HG03342 (cell line): ENCODE results near the gene SHC1.

Source experiments
- ATAC-seq: cut with Tn5 transposase; IDR thresholded peaks from one replicate; pipeline ENCODE4 v1.9.1; 2021; ENCODE audit warnings: mild to moderate bottlenecking, moderate library complexity; ENCODE audit not compliant: unreplicated experiment

Gene SHC1, protein sequence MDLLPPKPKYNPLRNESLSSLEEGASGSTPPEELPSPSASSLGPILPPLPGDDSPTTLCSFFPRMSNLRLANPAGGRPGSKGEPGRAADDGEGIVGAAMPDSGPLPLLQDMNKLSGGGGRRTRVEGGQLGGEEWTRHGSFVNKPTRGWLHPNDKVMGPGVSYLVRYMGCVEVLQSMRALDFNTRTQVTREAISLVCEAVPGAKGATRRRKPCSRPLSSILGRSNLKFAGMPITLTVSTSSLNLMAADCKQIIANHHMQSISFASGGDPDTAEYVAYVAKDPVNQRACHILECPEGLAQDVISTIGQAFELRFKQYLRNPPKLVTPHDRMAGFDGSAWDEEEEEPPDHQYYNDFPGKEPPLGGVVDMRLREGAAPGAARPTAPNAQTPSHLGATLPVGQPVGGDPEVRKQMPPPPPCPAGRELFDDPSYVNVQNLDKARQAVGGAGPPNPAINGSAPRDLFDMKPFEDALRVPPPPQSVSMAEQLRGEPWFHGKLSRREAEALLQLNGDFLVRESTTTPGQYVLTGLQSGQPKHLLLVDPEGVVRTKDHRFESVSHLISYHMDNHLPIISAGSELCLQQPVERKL

DNA sequence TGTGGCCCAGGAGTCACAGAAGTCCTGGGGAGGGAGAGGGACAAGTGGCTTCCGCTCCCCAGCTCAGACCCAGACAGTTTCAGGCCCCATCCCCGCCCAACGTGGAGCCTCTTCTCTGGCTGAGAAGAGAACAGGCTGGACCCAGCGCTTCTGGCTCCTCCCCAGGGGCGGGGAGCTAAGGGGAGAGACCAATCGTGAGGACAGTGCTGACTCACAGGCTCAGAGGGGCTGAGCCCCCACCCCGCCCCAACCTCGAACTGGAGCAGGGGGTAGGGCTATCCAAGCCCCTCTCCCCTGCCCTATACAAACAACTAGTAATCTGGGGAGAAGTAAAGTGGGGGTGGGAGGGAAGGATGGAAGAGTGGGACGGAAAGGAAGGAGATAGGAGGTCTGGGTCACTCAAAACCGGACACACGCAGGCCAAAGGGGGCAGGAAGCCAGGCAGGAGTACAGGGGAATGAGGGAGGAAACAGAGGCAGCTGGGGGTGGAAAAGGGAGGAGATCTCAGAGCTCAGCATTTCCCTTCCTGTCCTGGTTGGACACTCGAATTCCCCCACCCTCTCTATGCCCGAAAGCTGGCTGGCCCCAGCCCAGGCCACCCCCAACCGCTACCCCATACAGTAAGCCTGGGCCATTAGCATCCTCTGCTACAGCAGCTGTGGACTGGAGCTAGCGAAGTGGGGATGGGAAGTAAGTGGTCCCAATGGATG, at the start of gene SHC1:
Gene SHC1, minus strand, starts transcription at position 117 of the 710 bp plus-strand sequence. CDS start 221 bp downstream, outside the sequence.
- peak; percentile 27 for ATAC-seq

DNA sequence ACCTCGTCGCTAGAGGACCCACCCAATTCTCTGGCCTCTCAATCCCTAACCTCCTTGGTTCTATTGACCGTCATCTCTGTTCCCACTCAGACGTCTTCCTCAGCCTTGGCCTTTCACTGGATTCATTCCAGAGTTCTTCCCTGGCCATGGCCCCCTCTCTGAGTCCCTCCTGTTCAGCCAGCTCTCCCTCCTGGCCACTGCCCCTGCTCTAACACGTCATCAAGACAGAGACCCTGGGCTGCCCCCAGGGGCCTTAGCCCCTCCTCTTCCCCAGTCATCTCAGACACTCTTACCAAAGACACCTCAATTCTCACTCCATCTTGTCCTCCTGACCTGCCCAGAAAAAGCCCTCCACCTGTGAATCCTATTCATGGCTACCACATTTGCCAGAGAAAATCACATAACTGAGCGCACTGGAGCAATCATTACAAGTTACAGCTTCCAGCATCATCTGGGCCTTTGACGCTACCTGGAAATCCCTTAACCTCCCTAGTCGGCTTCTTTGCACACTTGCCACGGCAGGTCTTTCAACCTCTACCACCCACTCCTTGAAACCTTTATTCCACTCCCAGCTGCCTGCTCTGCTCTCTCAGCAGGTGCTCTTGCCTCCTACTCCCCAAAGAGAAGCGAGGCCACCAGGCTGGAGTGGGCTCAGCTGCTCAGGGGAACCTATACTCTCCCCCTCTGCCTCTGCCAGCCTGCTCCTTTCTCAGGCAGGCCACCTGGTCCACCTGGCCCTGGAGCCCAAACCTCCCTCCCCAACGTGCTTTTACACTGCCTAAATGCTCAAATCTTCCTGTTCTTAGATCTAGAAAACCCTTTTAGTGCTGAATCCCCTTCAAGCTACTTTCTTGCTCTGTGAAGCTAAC, 49.1 kb upstream of the SHC1 start:
- no peak for ATAC-seq

DNA sequence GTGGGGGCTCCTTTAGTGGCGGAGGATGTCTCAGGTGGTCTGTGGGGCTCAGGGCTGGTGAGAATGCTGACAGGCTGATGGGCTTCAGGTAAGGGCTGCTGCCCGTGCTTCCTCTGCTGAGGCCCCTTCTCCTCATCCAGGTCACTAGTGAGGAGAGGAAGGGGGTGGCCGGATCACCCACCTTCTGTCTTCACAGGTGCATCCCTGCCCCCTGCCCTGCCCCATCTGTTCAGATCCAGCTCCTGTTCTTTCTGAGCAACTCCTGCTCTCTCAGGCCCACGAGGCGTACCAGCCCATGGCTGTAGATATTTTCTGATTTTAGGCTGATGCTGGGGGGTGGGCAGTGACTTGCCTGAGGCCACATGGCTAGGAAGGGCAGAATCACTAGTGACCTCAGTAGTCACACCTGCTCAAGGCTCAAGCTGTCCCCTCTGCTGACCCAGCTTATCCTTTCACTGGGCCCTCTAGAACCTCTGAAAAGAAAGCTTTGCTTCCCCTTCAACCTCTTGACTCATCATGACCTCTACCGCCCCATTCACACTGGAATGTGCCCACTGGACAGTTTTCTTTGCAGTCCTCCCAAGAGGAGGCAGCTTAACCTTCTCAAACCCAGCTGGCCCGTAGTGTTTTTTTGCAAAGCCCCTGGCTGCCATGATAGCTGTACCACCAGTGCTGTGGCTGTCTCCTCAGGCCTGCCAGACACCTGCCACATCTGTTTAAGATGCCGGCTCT, 48.2 kb upstream of the SHC1 start:
- ATAC-seq, result no peak

DNA sequence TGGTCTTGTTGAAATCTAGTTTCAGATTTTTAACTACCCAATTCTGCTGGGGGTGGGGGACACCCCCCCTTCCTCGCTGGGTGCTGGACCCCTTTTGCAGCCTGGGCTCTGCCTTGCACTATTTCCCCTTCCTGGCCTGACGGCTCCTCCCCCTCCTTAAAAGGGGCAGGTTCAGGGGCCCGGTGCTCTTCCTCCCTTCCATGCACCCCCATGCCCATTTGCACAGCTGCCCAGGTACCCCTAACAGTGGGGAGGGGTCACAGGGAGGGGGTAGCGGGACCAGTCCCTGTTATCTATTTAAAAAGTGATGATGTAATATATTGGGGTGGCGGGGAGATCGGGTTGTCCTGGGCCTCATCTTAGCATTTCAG, 47.4 kb upstream of the SHC1 start:
- peak; percentile 16 for ATAC-seq

DNA sequence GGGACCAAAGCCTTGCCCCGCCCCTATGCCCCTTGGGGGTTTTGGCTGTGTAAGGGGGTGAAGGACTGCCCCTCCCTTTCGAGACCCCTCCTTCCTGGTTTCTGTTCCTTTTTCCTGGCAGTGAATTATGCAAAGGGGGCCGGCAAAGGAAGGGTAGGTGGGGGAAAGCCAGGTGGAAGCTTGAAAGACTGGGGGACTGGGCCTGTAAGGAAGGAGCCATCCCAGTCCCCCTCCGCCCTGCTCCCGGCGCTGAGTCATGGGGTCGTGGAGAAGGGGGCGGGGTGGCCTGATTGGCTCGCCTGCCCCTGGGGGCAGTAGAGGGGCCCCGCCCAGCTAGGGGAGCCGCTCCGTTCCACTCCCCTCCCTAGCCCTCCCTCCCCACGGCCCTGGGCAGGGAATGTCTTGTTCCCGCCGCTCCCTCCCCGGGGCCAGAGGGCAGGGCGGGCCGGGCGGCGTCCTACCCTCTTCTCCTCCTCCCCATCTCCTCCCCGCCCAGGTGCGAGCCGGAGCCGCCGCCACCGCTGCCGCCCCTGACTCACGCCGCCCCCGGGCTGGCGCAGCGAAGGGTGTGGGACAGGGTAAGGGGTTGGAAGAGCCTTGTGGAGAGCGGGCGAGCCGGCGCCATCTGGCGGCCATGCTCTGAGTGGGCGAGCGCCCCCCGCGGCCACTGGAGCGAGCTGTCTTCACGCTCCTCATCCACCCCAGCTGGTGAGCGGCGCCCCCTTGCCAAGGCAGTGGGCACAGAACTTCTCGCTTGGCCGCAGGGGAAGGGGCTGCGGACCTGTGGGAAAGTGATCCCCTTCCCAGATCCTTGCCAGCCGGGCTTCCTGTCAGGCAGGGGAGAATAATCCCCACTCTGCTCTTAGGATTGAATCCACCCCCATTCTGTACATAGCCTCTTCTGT, 46.7 kb upstream of the SHC1 start:
- peak; percentile 64 for ATAC-seq

DNA sequence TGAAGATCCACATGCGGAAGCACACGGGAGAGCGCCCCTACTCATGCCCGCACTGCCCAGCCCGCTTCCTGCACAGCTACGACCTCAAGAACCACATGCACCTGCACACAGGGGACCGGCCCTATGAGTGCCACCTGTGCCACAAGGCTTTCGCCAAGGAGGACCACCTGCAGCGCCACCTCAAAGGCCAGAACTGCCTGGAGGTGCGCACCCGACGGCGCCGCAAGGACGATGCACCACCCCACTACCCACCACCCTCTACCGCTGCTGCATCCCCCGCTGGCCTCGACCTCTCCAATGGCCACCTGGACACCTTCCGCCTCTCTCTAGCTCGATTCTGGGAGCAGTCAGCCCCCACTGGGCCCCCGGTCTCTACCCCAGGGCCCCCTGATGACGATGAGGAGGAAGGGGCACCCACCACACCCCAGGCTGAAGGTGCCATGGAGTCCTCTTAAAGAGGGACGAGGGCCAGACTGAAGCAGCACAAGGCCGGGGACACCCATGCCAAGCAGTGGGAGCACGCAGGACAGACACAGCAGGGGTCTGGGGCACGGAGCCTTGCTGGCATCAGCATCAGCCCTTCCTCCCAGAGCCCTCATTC, 45.8 kb upstream of the SHC1 start:
- ATAC-seq, result no peak

DNA sequence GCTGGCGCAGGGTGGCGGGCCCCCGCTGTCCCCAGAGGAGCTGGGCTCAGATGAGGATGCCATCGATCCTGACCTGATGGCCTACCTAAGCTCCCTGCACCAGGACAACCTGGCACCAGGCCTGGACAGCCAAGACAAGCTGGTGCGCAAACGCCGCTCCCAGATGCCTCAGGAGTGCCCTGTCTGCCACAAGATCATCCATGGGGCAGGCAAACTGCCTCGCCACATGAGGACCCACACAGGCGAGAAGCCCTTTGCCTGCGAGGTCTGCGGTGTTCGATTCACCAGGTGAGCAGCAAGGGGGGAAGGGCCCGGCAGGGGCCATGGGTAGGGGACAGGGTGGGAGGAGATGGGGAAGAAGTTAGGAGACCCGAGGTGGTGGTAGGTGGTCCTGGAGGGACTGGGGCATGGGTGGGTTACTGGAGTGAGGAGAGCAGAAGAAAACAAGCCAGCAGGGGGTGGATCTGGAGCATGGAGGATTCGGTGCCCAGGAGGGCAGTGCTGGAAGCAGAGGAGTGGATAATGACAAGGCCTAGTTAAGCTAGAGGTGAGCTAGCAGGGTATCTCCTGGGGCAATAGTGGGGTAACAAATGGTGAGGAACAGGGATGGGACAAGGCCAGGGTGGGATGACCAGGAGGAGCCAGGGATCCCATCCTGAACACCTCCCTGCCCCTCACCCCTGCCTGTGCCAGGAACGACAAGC, 45.1 kb upstream of the SHC1 start:
- no peak for ATAC-seq

DNA sequence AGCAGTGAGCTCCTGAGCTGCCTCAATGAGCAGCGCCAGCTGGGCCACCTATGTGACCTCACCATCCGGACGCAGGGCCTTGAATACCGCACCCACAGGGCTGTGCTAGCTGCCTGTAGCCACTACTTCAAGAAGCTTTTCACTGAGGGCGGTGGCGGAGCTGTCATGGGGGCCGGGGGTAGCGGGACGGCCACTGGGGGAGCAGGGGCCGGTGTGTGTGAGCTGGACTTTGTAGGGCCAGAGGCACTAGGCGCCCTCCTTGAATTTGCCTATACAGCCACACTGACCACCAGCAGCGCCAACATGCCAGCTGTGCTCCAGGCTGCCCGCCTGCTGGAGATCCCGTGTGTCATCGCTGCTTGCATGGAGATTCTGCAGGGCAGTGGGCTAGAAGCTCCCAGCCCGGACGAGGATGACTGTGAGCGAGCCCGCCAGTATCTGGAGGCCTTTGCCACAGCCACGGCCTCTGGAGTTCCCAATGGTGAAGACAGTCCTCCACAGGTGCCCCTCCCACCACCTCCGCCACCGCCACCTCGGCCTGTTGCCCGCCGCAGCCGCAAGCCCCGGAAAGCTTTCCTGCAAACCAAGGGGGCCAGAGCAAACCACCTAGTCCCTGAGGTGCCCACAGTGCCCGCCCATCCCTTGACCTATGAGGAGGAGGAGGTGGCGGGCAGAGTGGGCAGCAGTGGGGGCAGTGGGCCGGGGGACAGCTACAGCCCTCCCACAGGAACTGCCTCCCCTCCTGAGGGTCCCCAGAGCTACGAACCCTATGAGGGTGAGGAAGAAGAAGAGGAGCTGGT, 44.4 kb upstream of the SHC1 start:
- no peak for ATAC-seq

DNA sequence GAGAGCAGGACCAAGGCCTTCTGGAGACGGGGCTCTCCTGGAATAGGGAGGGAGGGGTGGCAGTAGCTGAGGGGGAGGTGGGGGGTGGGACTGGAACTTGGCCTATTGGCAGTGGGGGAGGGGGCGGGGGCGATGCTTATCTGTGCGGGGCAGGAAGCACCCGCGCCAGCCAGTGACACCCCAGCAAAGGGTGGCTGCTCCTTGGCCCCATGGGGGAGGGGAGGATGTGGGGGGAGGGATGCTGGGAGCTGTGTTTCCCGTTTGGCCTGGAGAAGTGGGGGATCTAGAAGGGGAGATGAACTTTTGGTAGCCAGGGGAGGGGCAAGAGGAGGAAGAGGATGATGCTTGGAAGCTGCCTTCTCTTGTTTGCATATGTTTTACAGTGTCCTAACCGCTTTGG, 43.1 kb upstream of the SHC1 start:
- no peak for ATAC-seq

DNA sequence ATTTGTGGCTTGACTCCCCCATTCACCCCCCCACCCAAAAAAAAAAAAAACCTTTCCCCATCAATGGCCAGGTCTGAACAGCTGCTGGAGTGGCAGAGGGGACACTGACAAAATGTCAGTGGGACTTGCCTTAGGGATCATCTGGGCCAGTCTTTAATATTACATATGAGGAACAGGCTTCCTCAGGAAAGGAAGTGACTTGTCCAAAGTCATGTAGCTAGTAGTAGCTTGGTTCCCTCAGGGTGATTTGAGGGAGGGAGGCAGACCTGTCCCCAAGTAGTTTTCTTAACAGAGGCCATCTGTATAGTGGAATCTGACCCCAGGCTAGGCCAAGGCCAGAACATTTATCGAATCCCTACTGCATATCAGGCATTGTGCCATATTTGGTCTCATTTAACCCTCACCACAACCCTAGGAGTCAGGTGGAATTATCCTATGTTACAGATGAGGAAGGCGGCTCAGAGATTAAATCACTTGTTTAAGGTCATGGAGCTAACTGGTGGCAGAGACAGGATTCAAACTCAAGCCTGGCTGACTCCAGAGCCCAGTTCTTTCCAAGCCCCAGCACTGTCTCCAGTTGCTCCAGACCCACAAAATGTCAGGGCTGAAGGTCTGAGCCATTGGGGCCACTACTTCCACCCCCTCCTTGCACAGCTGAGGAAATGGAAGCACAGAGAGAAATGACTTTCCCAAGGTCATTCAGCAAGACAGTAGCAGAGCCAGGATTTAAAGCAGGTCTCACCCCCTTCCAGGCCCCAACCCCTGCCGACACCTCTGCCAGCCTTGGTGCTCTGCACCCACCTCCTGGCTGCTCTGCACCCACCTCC, 42.4 kb upstream of the SHC1 start:
- ATAC-seq, result no peak

DNA sequence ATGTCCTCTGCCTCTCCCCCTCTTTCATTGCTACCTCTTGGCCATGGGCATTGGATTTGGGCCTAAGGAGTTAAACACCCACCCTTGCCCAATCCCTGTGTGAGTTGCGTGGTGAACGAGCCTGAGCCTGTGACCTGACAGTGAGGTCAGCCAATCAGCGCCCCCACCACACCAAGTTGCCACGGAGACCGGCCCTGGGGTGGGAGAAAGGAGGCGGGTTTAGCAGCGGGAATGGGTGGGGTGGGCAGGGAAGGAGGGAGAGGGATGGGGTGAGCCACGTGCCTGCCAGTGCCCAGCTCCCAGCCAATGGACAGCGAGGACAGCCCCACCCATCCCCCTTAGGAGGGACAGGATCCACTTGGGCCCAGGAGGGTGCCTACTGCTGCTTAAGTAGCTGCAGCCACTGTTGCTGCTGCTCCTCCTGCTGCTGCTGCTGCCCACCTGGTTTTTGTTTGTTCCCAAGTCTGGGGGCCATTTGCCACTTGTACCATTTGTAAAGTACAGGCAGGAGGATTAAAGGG, 41.5 kb upstream of the SHC1 start:
- ATAC-seq, result no peak

DNA sequence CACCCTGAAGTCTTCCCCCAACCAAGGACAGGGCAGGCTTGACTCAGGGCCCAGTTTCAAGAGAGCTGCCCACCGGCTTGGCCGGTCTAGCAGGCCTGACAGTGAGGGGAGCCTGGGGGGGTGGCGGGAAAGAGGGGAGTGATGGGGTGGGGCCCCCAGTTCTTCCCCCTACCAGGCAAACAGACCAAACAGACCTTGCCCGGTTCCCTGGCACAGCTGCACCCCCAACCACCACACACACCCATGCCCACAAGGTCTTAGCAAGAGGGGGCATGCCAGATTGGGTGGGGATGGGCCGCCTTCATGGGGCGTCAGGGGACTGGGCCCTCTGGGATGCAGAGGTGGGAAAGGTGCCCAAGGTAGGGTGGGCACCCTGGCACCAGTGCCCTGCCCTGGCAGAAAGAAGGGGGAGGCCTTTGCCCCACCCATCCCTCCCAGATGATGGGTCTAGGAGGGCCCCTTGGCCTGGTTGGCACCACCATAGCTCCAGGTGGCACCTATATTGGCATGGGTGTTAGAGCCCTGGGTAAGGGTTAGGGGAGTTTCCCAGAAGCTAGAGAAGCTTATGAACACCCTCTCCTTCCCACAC, 41.0 kb upstream of the SHC1 start:
- ATAC-seq, result no peak

DNA sequence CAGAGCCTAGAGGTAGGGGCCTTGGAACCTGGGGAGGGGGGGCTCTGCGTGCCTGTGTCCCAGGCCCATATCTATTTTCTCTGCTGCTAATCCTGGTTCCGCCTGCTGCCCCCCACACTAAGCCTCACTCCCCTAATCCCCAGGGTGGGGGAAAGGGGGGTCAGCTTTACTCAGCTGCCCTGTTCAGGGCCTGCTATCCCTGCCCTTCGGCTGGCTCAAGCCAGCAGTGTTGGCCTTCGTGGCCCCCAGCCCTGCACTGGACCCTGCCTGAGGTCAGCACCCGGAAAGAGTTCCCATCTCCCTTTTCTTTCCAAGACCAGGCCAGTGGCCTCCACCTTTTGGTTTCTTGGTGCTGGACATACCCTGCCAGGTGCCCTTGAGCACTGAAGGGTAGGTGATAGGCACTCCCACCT, 40.5 kb upstream of the SHC1 start:
- no peak for ATAC-seq

DNA sequence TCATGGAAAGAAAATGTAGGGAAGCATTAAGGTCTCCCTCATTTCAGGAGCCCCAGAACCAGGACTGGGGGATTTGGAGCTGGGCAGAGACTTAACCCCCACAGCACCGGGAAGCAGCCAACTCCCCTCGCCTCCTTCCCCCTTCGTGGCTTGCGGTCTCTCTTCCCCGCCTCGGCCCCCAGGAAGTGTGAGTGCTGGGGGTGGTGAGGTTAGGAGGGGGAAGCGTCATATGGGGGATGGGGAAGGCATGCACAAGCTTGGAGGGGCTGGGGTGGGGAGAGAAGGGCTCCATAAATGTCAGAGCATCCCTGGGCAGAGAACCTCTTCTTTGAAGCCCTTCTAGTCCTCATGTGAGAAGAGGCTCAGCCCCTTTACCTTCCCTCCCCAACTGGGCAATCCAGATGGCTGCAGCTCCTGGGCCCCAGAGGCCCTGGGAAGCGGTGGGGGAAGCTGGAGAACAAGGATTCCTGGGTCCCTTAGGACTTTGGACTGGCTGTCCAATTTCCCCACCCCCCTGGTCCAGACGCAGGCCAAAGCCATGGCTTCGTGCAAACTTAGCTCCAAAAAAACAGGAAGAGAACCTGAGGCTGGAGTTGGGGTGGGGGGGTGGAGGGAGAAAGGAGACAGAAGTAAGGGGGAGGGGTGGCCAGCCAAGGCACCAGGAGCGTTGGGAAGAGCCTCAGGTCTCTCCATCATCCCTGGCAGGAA, 39.8 kb upstream of the SHC1 start:
- no peak for ATAC-seq

DNA sequence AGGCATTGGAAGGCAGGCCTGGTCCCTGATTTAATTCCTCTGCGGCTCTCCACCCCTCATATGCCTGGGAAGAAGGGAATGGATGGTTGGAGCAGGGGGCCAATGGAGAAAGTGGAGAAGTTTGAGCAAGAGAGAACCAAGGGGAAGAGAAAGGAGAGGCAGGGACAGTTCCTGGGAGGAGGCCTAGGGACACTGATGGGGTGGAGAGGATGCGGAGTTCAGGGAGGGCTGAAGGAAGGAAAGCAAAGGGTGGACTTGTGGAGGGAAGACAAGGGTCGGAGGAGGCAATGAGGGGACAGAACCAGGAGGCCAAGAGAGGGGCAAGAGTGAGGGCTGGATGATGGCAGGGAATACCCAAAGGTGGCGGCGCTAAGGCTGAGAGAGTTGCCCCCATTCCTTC, 39.2 kb upstream of the SHC1 start:
- no peak for ATAC-seq
